ENCODE data around the gene GSTM2.

The GSTM2 gene

GRCh38 chr1:109667452-109668122, at the start of gene GSTM2:
GSTM2 (plus strand) TSS chr1:109668057; CDS start chr1:109668116, 59 bp downstream.
- ATAC-seq: peak; percentile 94
- Mint-ChIP-seq H3K4me3 (peak within 1 kb of the TSS; percentile 68), H3K27me3 (no peaks in the 10 kb centered on the region), H3K27ac (peak within 1 kb of the TSS; percentile 52), H3K9me3 (no peaks in the 10 kb centered on the region), H3K4me1 (peaks cover 17% of the 10 kb centered on the region), H3K36me3 (peaks cover 6% of the 10 kb centered on the region)

- peaks cover 77% of the 10 kb centered on the region for H3K4me1 Mint-ChIP-seq
These were observed 48.9 kb upstream of the GSTM2 start for GRCh38 chr1:109618661-109619575.

GRCh38 chr1:109619576-109620400, 48.1 kb upstream of the GSTM2 start, which contains the start of the genes AMPD2 and GNAT2:
AMPD2 (plus strand) TSS chr1:109619837; CDS start chr1:109621176, 1,339 bp downstream.
GNAT2 (minus strand) TSS chr1:109619616; CDS start chr1:109612870, 6,746 bp downstream.
- H3K27me3 Mint-ChIP-seq: no peaks in the 10 kb centered on the region
- H3K9me3 Mint-ChIP-seq: no peaks in the 10 kb centered on the region
- peaks cover 86% of the 10 kb centered on the region for H3K4me1 Mint-ChIP-seq
- H3K36me3 Mint-ChIP-seq: no peaks in the 10 kb centered on the region
- peak within 1 kb of the TSS; percentile 89 for H3K27ac Mint-ChIP-seq
- H3K4me3 Mint-ChIP-seq: peak within 1 kb of the TSS; percentile 96
- peak; percentile 76 for ATAC-seq

More at GRCh38 chr1:109618661-109619575, 48.9 kb upstream of the GSTM2 start:
- Mint-ChIP-seq H3K4me3 (peak overlapping the region; percentile 96), H3K9me3 (no peaks in the 10 kb centered on the region), H3K27me3 (no peaks in the 10 kb centered on the region), H3K27ac (peak overlapping the region; percentile 89), H3K36me3 (no peaks in the 10 kb centered on the region)
- ATAC-seq: no peak

GRCh38 chr1:109620401-109620791, 47.5 kb upstream of the GSTM2 start:
- H3K27me3 Mint-ChIP-seq: no peaks in the 10 kb centered on the region
- H3K4me3 Mint-ChIP-seq: peak overlapping the region; percentile 96
- ATAC-seq: no peak
- H3K4me1 Mint-ChIP-seq: peaks cover 92% of the 10 kb centered on the region
- H3K9me3 Mint-ChIP-seq: no peaks in the 10 kb centered on the region
- no peaks in the 10 kb centered on the region for H3K36me3 Mint-ChIP-seq
- H3K27ac Mint-ChIP-seq: peak overlapping the region; percentile 89

- Mint-ChIP-seq H3K4me3 (peak overlapping the region; percentile 96), H3K36me3 (peaks cover under 1% of the 10 kb centered on the region), H3K27ac (peak overlapping the region; percentile 89), H3K9me3 (no peaks in the 10 kb centered on the region), H3K27me3 (no peaks in the 10 kb centered on the region), H3K4me1 (peaks cover 94% of the 10 kb centered on the region)
- ATAC-seq: peak; percentile 83
These were observed 47.0 kb upstream of the GSTM2 start for GRCh38 chr1:109620841-109621286.

- H3K27ac Mint-ChIP-seq: peak overlapping the region; percentile 89
- no peaks in the 10 kb centered on the region for H3K27me3 Mint-ChIP-seq
- no peaks in the 10 kb centered on the region for H3K9me3 Mint-ChIP-seq
- ATAC-seq: no peak
- peaks cover 8% of the 10 kb centered on the region for H3K36me3 Mint-ChIP-seq
- H3K4me3 Mint-ChIP-seq: peak overlapping the region; percentile 96
- peaks cover 89% of the 10 kb centered on the region for H3K4me1 Mint-ChIP-seq
These were observed 46.3 kb upstream of the GSTM2 start for GRCh38 chr1:109621379-109622136.

GRCh38 chr1:109622137-109622892, 45.5 kb upstream of the GSTM2 start:
- Mint-ChIP-seq H3K27ac (peak overlapping the region; percentile 89), H3K4me1 (peaks cover 83% of the 10 kb centered on the region)

GRCh38 chr1:109622895-109623294, 45.0 kb upstream of the GSTM2 start:
- ATAC-seq: no peak
- Mint-ChIP-seq H3K9me3 (no peaks in the 10 kb centered on the region), H3K27me3 (no peaks in the 10 kb centered on the region), H3K4me1 (peaks cover 80% of the 10 kb centered on the region), H3K4me3 (peak overlapping the region; percentile 9), H3K36me3 (peaks cover 15% of the 10 kb centered on the region), H3K27ac (peak overlapping the region; percentile 89)

More at GRCh38 chr1:109622137-109622892, 45.5 kb upstream of the GSTM2 start:
- Mint-ChIP-seq H3K9me3 (no peaks in the 10 kb centered on the region), H3K27me3 (no peaks in the 10 kb centered on the region), H3K36me3 (peaks cover 9% of the 10 kb centered on the region), H3K4me3 (peak overlapping the region; percentile 96)
- ATAC-seq: no peak

- ATAC-seq: no peak
- H3K4me1 Mint-ChIP-seq: peaks cover 75% of the 10 kb centered on the region
- no peaks in the 10 kb centered on the region for H3K9me3 Mint-ChIP-seq
- H3K36me3 Mint-ChIP-seq: peaks cover 22% of the 10 kb centered on the region
- no peaks in the 10 kb centered on the region for H3K27me3 Mint-ChIP-seq
- peak overlapping the region; percentile 52 for H3K4me3 Mint-ChIP-seq
- H3K27ac Mint-ChIP-seq: peak overlapping the region; percentile 89
These were observed 44.2 kb upstream of the GSTM2 start for GRCh38 chr1:109623601-109624161.

- peak overlapping the region; percentile 89 for H3K27ac Mint-ChIP-seq
- no peaks in the 10 kb centered on the region for H3K9me3 Mint-ChIP-seq
- peak overlapping the region; percentile 52 for H3K4me3 Mint-ChIP-seq
- peaks cover 67% of the 10 kb centered on the region for H3K4me1 Mint-ChIP-seq
- peak; percentile 70 for ATAC-seq
- peaks cover 29% of the 10 kb centered on the region for H3K36me3 Mint-ChIP-seq
- no peaks in the 10 kb centered on the region for H3K27me3 Mint-ChIP-seq
These were observed 43.5 kb upstream of the GSTM2 start for GRCh38 chr1:109624201-109625010.

- Mint-ChIP-seq H3K4me1 (peaks cover 60% of the 10 kb centered on the region), H3K27ac (peak overlapping the region; percentile 89), H3K9me3 (no peaks in the 10 kb centered on the region), H3K36me3 (peaks cover 37% of the 10 kb centered on the region), H3K27me3 (no peaks in the 10 kb centered on the region), H3K4me3 (no peak overlapping the region)
- no peak for ATAC-seq
These were observed 42.7 kb upstream of the GSTM2 start for GRCh38 chr1:109625176-109625575.

- no peak for ATAC-seq
- Mint-ChIP-seq H3K27me3 (no peaks in the 10 kb centered on the region), H3K4me1 (peaks cover 53% of the 10 kb centered on the region), H3K36me3 (peaks cover 39% of the 10 kb centered on the region), H3K27ac (peak overlapping the region; percentile 89), H3K4me3 (no peak overlapping the region), H3K9me3 (no peaks in the 10 kb centered on the region)
These were observed 42.0 kb upstream of the GSTM2 start for GRCh38 chr1:109625601-109626560.

All from stimulated activated memory B cell treated with anti-CD40 and anti-IgM and Interleukin-4, amounts not matched to agents 10 μg/mL and 1 μg/mL and 100 μg/mL, for 72 hours (primary cell).